Mucosa of gallbladder (tissue), 1 donor: Measurements from ENCODE around the gene THNSL1. TPM values are rescaled to one million over a fixed set of nuclear protein-coding genes. Genes with fewer than 3 reads are reported as not detected.

Source experiments
- DNase-seq: peaks from one replicate; pipeline ENCODE4 v3.0.0-alpha.2; 2020; ENCODE audit warnings: low spot score
- total RNA-seq: library from RNA; stranded (reverse); gene quantifications from one replicate; pipeline ENCODE4 v1.2.1, GENCODE V29; 2021
- donor health status: DM: no; HTN: no; CAD: no.

Gene THNSL1
- total RNA-seq, 1 donor from 2014 or later: 7.4 TPM

DNA sequence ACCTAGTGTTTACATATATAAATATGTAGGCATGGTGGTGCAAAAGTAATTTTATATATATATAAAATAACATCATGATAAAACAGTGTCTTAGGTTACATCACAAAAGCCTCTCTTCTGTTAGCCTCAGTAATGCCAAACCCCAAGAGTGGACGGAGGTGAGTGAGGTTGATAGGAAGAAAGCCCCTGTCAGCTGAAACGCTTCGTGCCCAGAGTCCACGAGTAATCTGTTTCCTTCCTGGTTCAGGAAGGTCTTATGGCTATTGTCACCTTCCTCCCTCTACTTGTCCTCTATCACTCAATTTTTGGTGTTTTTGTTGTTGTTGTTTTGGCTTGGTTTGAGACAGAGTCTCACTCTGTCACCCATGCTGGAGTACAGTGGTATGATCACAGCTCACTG lies 41.5 kb downstream of the THNSL1 start:
- no peak for DNase-seq

DNA sequence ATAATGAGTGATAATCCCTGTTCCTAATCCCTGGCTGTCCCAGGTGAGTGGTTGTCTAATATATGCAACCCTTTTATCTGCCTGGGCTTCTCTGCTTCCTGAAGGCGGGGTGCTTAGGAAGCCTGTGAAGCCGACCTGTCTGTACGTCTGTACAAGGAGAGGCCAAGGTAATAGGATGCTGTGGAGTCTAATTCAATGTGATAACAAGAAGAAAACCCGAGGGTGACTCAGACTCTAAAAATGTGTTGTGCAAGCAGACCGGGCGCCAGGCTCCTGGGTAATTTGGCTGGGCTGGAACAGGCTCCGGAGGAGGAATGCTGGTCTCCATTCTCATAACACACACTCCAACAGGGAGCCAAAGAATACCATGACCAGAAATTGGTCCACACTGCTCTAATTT lies 43.6 kb downstream of the THNSL1 start:
- DNase-seq: peak; percentile 77

GRCh38 chr10:25061125-25061524 lies 44.7 kb downstream of the THNSL1 start:
- no peak for DNase-seq

DNA sequence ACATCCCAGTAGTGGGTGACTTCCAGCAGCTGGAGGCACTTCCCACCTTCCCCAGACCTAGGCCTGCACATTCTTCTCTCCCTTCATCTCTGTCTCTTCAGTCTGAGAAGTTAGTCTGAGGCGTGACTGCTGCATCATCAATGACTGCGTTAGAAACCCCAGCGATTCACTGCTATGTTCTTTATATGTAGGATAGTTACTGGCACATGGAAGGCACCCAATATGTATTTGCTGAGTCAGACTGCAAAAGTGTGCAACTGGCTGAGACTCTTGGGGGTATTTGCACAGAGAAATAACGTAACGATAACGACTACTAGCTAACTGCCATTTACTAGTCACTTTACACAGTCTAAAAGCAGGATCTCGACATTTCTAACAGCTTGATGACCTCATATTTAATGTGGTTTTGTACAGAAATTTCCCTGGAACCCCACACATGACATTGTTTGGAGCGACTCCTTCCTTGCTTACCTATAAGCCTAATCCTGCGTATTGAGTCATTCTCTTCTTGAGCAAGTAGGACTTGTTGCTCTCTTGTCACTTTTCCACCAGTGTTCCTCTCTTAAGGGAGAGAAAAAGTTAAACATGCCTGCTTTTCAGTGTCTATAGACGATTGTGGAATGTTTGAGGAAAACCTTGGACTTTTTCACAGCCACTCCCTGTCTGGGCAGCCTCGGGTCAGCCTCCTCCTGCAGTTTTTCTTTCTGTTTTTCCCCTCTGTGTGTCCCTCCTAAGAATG lies 45.5 kb downstream of the THNSL1 start:
- DNase-seq: no peak

DNA sequence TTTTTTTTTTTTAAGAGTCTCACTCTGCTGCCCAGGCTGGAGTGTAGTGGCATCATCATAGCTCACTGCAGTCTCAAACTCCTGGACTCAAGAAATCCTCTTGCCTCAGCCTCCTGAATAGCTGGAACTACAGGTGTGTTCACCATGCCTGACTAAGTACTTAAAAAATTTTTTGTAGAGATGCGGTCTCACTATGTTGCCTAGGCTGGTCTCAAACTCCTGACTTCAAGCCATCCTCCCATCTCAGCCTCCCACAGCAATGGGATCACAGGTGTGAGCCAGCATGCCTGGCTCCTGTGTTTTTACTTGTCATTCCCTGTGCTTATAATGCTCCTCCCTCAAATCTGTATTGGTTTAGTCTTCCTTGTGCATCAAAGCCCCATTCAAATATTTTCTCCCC lies 46.7 kb downstream of the THNSL1 start:
- DNase-seq: no peak

DNA sequence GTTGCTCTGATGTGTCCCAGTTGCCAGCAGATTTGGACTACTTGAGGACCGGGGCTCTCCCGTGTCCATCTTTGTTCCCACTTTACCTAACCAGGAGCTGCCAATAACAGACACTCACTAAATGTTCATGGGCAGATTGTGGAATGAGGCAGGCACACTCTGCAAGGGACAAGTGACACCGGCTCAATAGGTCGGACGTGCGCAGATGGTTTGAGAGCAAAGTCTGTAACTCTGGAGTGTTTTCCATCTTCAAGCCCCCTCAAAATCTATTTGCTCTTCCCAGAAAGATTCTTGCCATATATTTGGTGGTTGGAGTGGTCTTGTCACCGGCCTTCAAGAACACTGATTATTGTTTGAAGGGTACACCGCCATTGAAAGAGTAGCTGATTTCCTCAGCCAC lies 47.2 kb downstream of the THNSL1 start:
- DNase-seq: no peak

- DNase-seq: no peak
Observed at GRCh38 chr10:25064401-25064800, 48.0 kb downstream of the THNSL1 start.

DNA sequence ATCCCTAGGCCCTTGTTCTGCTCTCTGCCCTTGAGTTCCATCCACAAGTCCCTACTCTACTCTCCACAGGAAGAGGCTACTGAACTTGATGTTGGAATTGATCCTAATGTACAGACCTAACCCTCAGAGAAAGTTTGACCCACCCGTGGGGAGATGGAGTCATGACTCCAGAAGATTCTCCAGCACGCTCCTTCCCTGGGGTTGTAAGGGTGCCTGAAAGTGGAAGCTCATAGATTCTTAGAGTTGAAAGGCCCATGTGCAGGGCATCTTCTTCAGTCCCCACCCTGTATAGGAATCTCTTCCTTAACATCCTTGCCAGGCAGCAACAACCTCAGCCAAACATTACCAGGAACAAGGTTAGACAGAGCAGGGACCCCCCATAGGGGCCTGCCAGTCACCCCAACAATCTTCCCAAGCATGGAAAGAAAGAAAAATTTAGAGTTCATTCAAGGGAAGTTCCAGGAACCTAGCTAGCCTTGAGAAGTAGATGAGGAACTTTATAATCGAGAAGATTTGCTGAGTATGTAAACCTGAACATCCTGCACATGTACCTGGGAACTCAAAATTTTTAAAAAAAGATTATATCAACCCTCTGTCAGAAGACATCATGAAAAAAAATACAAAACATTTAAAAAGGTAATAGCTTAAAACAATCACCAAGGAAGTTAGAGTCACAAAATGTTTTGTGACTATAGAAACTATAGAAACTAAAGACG lies 49.5 kb downstream of the THNSL1 start:
- no peak for DNase-seq

DNA sequence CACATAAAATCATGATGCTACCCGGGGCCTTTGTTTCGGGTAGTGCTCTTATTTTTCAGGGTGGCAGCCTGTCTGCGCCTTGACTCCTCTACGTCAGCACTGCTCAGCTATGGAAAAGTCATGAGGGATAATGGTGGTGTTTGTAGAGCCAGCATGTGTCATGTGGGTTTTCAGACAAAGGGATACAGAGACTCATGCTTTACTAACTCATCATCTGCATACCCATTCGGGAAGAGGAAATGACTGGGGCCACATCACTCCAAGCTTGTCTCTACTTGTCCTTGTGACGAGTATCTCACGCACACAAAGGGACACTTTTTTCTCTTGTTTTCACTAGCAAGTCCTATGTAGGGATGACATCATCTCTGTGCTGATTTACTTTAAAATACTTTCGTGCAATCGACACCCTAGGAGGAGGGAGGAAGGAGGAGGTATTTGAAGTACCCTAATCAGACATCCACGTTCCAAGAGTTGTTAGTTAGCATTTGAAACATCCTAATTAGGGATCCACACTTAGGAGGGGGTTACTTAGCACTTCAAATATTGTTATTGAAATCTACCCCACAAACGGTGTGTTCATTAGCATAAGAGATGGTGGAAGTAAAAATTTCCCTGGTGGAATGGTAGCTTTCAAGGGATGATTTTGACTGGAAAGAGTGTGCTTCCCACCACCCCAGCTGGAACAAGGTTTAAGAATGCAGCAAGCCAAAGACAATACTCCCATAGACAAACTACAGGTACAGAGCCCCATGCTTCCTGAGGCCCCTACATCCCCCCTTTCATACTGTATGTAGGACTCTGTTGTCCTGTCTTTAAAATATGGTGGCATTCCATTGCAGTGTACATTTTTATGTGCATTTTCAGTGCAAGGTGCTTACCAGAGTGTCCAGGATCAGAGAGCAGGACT lies 52.0 kb downstream of the THNSL1 start:
- no peak for DNase-seq

DNA sequence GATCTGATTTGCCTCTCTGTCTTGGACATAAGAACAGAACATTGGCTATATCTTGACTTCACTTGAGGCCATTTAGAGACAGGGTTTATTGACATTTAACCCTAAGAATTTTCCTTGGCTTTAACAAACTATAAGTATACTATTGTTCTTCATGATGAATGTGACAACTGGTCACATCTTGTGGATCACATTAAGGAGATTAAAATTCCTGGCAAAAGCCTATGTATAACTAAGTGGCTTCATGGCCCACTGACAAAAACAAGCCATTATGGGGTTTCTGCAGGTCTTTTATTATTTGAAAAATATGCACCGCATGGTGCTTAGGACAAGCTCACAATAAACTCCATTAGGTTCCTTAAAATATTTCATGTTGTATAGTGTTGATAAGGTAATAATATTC lies 54.8 kb downstream of the THNSL1 start:
- DNase-seq: no peak

DNA sequence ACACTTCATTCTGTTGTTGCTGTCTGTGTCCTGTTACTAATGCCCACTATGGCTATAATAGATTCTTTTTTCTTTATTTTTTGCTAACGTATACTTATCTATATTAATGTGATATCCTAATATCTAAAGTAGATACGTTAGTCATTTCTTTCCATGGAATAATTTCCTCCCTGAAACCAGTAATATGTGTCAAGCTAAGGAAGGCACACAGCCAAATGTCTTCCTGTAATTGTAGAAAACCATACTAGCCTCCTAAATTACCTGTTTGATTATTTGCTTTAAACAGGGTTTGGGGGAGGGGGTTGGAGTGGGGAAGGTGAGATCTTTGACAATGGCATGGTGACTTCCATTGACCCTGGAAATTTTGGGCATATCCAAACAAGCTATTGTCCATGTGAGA lies 56.4 kb downstream of the THNSL1 start:
- DNase-seq: no peak

- DNase-seq: no peak
Observed at GRCh38 chr10:25075825-25076224, 59.4 kb downstream of the THNSL1 start.

Other genes starting within 250 kb of the THNSL1 start
- gene PRTFDC1, start 64.0 kb upstream of the THNSL1 start, total RNA-seq: 12.0 TPM
- 0.37 TPM for gene ENKUR, start 454 bp upstream of the THNSL1 start, total RNA-seq
- gene GPR158, start 158.4 kb downstream of the THNSL1 start, total RNA-seq: 0.09 TPM